ENCODE data around the gene NCOA1.
"Not testable (repeated sequence)": the region's sequence is repeated elsewhere in the genome, so short reads cannot be mapped to it uniquely, and the experiment has no call there.

The NCOA1 gene

GRCh38 chr2:24642351-24642750 is 151.3 kb downstream of the NCOA1 start:
- no peak for DNase-seq

- no peak for DNase-seq
Measured at GRCh38 chr2:24643051-24643450, 152.0 kb downstream of the NCOA1 start.

- no peak for DNase-seq
Measured at GRCh38 chr2:24644032-24644431, 153.0 kb downstream of the NCOA1 start.

- no peak for DNase-seq
Measured at GRCh38 chr2:24650997-24651642, 160.1 kb downstream of the NCOA1 start.

GRCh38 chr2:24651643-24652003 is 160.6 kb downstream of the NCOA1 start:
- no peak for DNase-seq

DNA sequence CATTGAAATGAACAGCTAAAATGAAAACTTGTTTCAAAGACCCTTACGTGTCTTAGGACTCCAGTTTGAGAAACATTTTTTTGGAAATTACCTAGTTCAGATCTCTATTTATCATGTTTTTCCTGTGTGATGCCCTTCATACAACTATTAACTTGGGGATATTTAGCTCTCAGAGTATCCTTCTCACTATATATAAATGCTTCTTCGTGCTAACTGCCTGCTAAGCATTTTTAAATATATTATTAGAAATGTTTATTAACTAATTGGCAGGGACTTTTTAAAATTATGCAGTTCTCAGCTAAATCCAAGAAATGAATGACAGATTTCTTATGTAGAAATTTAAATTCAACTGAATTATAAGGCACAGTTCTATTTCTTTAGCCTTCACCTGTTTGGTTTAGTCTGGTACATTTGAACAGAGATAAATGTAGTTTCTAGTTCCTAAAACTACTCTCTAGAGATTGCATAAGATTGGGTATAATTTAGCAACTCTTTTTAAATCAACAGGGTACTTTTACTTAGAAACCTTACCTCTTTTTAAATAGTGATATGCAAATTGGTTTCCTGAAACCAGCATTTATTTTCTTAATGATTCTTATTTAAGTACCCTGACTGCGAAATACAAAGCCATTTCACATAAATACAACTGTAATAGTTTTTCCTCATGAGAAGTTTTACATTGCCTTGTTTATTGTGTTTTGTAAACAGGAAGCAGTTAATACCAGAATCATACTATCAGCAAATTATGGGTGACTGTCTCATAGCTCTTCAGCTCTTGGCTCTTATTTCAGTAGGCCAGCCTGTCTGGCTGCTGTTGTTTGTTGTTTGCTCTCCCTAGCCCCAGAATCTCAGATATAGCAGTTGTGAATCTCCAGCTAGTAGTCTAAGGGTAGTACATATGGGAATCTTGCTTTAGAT is 161.5 kb downstream of the NCOA1 start:
- DNase-seq: no peak

GRCh38 chr2:24657818-24658217 is 166.8 kb downstream of the NCOA1 start:
- no peak for DNase-seq

GRCh38 chr2:24658531-24659202 is 167.6 kb downstream of the NCOA1 start:
- DNase-seq: no peak

DNA sequence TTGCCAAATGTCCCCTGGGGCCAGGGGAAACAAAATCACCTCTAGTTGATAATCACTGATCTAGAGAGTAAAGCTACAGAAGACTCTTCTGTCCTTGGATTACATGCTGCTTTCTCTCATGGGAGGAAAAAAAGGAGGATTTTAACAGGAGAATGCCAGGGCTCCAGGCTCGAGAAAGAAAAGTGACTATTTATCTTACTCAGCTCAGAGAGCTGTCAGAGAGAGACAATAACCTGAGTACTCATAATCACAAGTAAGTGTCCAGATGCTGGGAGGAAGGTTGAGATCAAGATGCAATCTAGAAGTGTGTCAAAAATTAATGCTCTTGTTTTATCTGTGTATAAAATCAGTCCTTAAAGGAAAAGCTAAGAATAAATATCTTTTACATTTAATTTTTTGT is 168.8 kb downstream of the NCOA1 start:
- DNase-seq: no peak

- DNase-seq: no peak
Measured at GRCh38 chr2:24667542-24667941, 176.5 kb downstream of the NCOA1 start.

DNA sequence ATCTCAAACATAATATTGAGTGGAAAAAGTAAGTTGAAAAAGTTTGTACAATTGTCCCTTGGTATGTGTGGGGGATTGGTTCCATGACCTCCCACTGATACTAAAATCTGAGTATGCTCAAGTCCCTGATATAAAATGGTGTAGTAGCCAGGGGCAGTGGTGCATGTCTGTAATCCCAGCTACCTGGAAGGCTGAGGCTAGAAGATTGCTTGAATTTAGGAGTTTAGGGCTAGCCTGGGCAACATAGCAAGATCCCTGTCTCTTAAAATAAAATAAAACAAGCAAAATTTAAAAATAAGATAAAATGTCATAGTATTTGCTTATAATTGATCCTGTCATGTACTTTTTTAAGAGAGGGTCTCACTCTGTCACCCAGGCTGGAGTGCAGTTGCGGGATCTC is 180.2 kb downstream of the NCOA1 start:
- no peak for DNase-seq

DNA sequence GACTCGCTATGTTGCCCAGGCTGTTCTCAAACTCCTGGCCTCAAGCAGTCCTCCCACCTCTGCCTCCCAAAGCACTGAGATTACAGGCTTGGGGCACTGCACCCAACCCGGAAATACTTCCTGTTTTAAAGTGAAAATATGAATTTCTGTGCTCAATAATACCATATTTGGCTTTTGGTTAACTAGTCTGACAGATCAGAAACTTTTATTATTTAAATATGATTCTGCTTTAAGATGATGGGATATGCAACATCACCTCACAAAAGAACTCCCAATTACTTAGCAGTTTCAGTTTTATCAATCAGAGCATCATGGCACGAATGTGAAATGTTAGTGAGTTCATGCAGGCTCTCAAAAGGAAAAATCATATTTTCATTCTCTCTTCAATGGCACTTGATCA is 181.5 kb downstream of the NCOA1 start:
- no peak for DNase-seq

DNA sequence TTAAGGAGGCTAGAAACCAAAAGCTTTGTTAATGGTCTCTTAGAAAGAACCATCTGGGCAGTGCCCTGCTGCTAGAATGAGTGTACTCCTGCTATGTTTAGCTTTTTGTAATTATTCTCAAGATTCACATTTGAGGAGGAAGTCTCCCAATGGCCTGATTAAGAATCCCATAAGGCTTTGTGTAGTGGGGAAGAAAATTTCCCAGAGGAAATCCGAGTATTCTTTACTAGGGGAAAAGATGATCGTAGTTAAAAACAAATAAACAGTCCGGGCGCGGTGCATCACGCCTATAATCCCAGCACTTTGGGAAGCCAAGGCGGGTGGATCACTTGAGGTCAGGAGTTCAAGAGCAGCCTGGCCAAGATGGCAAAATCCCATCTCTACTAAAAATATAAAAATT is 184.3 kb downstream of the NCOA1 start:
- DNase-seq: no peak

DNA sequence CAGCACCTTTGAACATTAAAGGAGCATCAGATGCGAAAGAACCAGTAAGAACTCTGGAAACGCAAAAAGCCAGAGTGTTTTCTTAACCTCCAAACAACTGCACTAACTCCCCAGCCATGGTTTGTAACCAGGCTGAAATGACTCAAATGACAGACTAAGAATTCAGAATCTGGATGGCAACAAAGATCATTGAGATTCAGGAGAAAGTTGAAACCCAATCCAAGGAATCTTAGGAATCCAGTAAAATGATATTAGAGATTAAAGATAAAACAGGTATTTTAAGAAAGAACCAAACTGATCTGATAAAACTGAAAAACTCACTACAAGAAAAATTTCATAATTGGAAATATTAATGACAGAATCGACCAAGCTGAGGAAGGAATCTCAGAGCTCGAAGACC is 185.4 kb downstream of the NCOA1 start:
- no peak for DNase-seq

- not testable (repeated sequence) for DNase-seq
Measured at GRCh38 chr2:24678066-24678465, 187.0 kb downstream of the NCOA1 start.

DNA sequence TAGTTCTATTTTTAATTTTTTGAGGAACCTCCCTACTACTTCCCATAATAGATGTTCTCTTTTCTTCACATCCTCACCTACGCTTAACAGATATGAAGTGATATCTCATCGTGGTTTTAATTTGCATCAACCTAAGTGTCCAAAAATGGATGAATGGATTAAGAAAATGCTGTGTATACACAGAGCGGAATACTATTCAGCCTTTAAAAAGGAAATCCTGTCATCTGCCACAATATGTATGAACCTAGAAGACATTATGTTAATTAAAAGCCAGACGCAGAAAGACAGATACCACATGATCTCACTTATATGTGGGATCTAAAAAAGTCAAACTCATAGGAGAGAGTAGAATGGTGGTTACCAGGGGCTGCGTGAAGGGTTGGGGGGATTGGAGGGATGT is 189.1 kb downstream of the NCOA1 start:
- no peak for DNase-seq

DNA sequence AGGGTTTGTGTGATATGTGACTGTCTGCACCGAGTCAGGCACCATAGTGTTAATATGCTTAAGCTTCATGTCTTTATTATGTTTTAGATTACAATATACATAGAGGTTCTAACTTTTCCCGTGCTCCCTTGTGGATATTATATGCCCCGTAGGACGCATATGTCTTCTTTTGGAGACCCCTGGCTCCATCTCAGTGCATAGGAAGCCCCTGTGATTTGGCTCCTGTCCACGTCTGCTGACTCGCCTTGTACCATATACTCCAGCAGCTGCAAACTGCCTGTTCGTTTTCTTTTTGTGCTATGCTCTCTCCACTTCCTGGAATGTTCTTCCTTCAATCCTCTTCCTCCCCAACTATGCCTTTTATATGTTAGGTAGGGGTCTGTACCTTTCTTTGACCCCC is 191.2 kb downstream of the NCOA1 start:
- DNase-seq: no peak

- no peak for DNase-seq
Measured at GRCh38 chr2:24683408-24683807, 192.4 kb downstream of the NCOA1 start.

GRCh38 chr2:24690524-24690923 is 199.5 kb downstream of the NCOA1 start:
- no peak for DNase-seq

DNA sequence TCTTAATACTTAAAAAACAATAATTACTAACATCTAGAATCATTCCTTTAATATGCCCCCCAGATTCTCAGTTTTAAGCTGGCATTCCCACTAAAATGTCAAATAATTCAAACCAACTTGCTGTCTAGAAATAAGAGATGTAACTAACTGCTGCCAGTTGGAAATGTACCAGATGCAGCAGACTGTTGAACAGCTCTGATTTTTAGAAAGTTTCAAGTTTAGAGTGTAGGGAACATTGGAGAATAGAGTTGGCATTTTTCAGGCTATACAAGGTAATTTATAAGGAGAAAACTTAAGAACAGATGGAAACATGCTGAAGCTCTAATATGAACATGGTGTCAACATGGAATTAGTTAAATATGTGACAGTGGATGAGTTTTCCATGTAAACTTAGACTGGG is 200.8 kb downstream of the NCOA1 start:
- no peak for DNase-seq

GRCh38 chr2:24697792-24698191 is 206.7 kb downstream of the NCOA1 start:
- no peak for DNase-seq

DNA sequence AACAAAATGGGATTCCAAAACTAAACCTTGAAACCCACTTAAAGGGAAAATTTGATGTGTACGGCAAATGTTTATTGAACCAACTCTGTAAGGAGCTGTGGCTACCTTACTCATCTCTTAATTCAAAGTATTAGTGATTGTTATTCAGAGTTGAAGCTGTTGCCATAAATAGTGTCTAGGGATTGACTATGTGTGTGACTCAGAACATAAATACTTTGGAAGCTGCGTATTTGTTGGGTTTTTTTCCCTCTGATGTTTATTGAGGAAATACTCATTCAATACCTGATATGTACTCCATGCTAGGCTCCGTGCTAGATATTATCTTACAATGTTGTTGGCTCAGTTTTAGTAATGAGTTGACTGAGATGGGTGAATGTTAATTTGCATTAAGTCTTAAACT is 211.7 kb downstream of the NCOA1 start:
- DNase-seq: peak; percentile 81

DNA sequence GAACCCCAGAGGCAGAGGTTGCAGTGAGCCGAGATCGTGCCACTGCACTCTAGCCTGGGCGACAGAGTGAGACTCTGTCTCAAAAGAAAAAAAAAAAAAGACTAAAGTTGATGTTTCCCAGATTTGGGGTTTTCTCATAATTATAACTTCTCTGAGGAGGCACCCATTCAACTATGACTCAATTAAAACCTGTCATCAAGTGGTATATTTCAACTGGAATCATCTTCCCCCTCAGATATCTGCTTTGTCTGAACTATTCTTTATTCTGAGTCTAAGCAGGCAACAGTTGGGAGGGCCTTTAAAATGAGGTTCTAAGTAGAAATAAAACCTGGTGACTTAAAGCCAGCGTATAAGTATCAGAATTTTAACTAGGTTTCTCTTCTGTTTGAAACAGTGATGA is 213.6 kb downstream of the NCOA1 start:
- peak; percentile 40 for DNase-seq

- no peak for DNase-seq
Measured at GRCh38 chr2:24707143-24707542, 216.1 kb downstream of the NCOA1 start.

Measured in fibroblast of skin of abdomen (primary cell).